Liver (tissue), 3 donors: ENCODE results near the gene ZNF14.

Experiments
- FOXA1 ChIP-seq: IDR thresholded peaks from 2 replicates; pipeline ENCODE4 v1.6.1; 2016; ENCODE audit warnings: antibody characterized with exemption
- GABPA ChIP-seq, 2 donors: IDR thresholded peaks in 1 of 2; conservative IDR thresholded peaks in 1 of 2; 2 replicates each; pipeline ENCODE4 v1.6.1; 2016; ENCODE audit warnings: antibody characterized with exemption in 2 of 2, mild to moderate bottlenecking in 1 of 2, moderate library complexity in 1 of 2
- HNF4A ChIP-seq, 2 donors: conservative IDR thresholded peaks; 2 replicates each; pipeline ENCODE4 v1.6.1; 2016; ENCODE audit warnings: antibody characterized with exemption in 2 of 2, mild to moderate bottlenecking in 2 of 2
- JUND ChIP-seq, 2 donors: IDR thresholded peaks; 2 replicates each; pipeline ENCODE4 v1.6.1; 2016; ENCODE audit warnings: antibody characterized with exemption in 2 of 2
- RAD21 ChIP-seq, 2 donors: IDR thresholded peaks; 2 replicates each; pipeline ENCODE4 v1.6.1; 2016; ENCODE audit warnings: antibody characterized with exemption in 2 of 2, mild to moderate bottlenecking in 2 of 2
- SP1 ChIP-seq: IDR thresholded peaks from 2 replicates; pipeline ENCODE4 v1.6.1; 2018; ENCODE audit warnings: antibody characterized with exemption, mild to moderate bottlenecking
- TAF1 ChIP-seq: conservative IDR thresholded peaks from 2 replicates; pipeline ENCODE4 v1.6.1; 2016; ENCODE audit warnings: antibody characterized with exemption, mild to moderate bottlenecking
- YY1 ChIP-seq: IDR thresholded peaks from 2 replicates; pipeline ENCODE4 v1.6.1; 2016; ENCODE audit warnings: antibody characterized with exemption, mild to moderate bottlenecking
- TF ChIP-seq, protein P1 (sequence below): fragments of 150-350 bp; IDR thresholded peaks from 2 replicates; pipeline ENCODE4 v1.5.1; 2017; ENCODE audit warnings: improper control_type of control experiment, low read depth, low read length; ENCODE audit not compliant: missing input control
- TF ChIP-seq, protein P2 (sequence below): IDR thresholded peaks from 2 replicates; pipeline ENCODE4 v1.6.1; 2016; ENCODE audit warnings: antibody characterized with exemption, mild to moderate bottlenecking
- TF ChIP-seq, protein P3 (sequence below): IDR thresholded peaks from 2 replicates; pipeline ENCODE4 v1.6.1; 2016; ENCODE audit warnings: antibody characterized with exemption
- TF ChIP-seq, protein P4 (sequence below): IDR thresholded peaks from 2 replicates; pipeline ENCODE4 v1.6.1; 2016; ENCODE audit warnings: antibody characterized with exemption
- TF ChIP-seq, protein P5 (sequence below): IDR thresholded peaks from 2 replicates; pipeline ENCODE4 v1.6.1; 2016; ENCODE audit warnings: antibody characterized with exemption
- donor health status: healthy.
- donor health status: healthy.

DNA sequence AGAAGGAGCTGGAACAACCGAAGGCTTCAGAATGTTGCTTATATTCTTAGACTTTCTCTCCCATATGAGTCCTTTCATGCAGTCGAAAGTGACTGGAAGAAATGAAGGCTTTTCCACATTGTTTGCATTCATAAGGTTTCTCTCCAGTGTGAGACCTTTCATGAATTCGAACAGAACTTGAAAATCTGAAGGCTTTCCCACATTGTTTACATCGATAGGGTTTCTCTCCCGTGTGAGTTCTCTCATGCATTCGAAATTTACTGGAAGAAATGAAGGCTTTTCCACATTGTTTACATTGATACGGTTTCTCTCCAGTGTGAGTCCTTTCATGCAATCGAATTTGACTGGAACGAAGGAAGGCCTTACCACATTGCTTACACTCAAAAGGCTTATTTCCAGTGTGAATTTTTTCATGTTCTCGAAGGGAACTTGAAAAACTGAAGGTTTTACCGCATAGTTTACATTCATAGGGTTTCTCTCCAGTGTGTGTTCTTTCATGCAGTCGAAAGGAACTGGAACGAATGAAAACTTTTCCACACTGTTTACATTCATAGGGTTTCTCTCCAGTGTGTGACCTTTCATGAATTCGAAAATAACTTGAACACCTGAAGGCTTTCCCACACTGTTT, 21.5 kb downstream of the ZNF14 start:
- TF ChIP-seq RAD21 (IDR thresholded peaks at IDR 0.05): no peak
- TF ChIP-seq, protein P1, sequence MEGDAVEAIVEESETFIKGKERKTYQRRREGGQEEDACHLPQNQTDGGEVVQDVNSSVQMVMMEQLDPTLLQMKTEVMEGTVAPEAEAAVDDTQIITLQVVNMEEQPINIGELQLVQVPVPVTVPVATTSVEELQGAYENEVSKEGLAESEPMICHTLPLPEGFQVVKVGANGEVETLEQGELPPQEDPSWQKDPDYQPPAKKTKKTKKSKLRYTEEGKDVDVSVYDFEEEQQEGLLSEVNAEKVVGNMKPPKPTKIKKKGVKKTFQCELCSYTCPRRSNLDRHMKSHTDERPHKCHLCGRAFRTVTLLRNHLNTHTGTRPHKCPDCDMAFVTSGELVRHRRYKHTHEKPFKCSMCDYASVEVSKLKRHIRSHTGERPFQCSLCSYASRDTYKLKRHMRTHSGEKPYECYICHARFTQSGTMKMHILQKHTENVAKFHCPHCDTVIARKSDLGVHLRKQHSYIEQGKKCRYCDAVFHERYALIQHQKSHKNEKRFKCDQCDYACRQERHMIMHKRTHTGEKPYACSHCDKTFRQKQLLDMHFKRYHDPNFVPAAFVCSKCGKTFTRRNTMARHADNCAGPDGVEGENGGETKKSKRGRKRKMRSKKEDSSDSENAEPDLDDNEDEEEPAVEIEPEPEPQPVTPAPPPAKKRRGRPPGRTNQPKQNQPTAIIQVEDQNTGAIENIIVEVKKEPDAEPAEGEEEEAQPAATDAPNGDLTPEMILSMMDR: no peak
- TF ChIP-seq JUND (IDR thresholded peaks at IDR 0.05): no peak
- TF ChIP-seq YY1: no peak
- no peak for TF ChIP-seq TAF1
- TF ChIP-seq, protein P2, sequence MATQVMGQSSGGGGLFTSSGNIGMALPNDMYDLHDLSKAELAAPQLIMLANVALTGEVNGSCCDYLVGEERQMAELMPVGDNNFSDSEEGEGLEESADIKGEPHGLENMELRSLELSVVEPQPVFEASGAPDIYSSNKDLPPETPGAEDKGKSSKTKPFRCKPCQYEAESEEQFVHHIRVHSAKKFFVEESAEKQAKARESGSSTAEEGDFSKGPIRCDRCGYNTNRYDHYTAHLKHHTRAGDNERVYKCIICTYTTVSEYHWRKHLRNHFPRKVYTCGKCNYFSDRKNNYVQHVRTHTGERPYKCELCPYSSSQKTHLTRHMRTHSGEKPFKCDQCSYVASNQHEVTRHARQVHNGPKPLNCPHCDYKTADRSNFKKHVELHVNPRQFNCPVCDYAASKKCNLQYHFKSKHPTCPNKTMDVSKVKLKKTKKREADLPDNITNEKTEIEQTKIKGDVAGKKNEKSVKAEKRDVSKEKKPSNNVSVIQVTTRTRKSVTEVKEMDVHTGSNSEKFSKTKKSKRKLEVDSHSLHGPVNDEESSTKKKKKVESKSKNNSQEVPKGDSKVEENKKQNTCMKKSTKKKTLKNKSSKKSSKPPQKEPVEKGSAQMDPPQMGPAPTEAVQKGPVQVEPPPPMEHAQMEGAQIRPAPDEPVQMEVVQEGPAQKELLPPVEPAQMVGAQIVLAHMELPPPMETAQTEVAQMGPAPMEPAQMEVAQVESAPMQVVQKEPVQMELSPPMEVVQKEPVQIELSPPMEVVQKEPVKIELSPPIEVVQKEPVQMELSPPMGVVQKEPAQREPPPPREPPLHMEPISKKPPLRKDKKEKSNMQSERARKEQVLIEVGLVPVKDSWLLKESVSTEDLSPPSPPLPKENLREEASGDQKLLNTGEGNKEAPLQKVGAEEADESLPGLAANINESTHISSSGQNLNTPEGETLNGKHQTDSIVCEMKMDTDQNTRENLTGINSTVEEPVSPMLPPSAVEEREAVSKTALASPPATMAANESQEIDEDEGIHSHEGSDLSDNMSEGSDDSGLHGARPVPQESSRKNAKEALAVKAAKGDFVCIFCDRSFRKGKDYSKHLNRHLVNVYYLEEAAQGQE: no peak
- TF ChIP-seq, protein P3, sequence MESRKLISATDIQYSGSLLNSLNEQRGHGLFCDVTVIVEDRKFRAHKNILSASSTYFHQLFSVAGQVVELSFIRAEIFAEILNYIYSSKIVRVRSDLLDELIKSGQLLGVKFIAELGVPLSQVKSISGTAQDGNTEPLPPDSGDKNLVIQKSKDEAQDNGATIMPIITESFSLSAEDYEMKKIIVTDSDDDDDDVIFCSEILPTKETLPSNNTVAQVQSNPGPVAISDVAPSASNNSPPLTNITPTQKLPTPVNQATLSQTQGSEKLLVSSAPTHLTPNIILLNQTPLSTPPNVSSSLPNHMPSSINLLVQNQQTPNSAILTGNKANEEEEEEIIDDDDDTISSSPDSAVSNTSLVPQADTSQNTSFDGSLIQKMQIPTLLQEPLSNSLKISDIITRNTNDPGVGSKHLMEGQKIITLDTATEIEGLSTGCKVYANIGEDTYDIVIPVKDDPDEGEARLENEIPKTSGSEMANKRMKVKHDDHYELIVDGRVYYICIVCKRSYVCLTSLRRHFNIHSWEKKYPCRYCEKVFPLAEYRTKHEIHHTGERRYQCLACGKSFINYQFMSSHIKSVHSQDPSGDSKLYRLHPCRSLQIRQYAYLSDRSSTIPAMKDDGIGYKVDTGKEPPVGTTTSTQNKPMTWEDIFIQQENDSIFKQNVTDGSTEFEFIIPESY: no peak
- TF ChIP-seq GABPA (IDR thresholded peaks at IDR 0.05 in 1 of 2, conservative IDR thresholded peaks at IDR 0.05 in 1 of 2): no peak
- TF ChIP-seq FOXA1: no peak
- TF ChIP-seq HNF4A (conservative IDR thresholded peaks at IDR 0.05): no peak
- TF ChIP-seq, protein P4, sequence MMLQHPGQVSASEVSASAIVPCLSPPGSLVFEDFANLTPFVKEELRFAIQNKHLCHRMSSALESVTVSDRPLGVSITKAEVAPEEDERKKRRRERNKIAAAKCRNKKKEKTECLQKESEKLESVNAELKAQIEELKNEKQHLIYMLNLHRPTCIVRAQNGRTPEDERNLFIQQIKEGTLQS: no peak
- TF ChIP-seq, protein P5, sequence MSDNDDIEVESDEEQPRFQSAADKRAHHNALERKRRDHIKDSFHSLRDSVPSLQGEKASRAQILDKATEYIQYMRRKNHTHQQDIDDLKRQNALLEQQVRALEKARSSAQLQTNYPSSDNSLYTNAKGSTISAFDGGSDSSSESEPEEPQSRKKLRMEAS: no peak
- TF ChIP-seq SP1: no peak
